SKM-1 (cell line): Measurements from ENCODE around the gene TMEM151B.
A peak's percentile ranks its signal among the peaks of the same experiment; 100 is the strongest.

Source experiments
- DNase-seq: peaks from one replicate; lab custom pipeline; 2025; ENCODE audit not compliant: unreplicated experiment; lab: John Stamatoyannopoulos, UW

Gene TMEM151B

DNA sequence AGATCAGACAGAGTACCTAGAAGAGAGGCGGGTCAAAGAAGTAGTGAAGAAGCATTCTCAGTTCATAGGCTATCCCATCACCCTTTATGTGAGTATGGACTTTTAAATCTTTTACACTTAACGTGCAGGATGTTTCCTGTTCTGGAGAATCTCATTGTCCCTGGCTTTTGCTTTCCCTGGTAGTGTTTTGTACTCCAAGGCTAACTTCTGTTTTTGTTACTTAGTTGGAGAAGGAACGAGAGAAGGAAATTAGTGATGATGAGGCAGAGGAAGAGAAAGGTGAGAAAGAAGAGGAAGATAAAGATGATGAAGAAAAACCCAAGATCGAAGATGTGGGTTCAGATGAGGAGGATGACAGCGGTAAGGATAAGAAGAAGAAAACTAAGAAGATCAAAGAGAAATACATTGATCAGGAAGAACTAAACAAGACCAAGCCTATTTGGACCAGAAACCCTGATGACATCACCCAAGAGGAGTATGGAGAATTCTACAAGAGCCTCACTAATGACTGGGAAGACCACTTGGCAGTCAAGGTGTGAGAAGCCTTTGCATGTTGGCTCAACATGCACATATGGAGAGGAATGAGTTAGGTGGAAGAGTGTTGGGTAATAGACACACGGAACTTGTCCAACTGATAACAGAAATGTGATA lies 20.1 kb upstream of the TMEM151B start:
- DNase-seq: no peak

DNA sequence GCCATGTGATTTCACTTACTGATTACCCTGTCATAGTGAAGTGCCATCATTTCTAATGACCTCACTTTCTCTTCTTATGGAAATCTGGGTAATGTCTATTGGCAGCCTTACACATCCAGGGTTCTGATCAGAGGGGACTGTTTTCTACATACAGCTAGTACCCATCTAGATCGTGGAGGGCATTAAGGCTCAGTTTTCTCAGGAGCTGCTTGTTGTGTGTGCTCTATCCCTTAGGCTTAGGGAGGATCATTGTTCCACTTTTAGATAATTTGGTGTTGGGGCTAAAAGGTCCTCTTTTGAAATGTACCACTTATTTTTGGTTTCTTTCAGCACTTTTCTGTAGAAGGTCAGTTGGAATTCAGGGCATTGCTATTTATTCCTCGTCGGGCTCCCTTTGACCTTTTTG lies 19.5 kb upstream of the TMEM151B start:
- no peak for DNase-seq

DNA sequence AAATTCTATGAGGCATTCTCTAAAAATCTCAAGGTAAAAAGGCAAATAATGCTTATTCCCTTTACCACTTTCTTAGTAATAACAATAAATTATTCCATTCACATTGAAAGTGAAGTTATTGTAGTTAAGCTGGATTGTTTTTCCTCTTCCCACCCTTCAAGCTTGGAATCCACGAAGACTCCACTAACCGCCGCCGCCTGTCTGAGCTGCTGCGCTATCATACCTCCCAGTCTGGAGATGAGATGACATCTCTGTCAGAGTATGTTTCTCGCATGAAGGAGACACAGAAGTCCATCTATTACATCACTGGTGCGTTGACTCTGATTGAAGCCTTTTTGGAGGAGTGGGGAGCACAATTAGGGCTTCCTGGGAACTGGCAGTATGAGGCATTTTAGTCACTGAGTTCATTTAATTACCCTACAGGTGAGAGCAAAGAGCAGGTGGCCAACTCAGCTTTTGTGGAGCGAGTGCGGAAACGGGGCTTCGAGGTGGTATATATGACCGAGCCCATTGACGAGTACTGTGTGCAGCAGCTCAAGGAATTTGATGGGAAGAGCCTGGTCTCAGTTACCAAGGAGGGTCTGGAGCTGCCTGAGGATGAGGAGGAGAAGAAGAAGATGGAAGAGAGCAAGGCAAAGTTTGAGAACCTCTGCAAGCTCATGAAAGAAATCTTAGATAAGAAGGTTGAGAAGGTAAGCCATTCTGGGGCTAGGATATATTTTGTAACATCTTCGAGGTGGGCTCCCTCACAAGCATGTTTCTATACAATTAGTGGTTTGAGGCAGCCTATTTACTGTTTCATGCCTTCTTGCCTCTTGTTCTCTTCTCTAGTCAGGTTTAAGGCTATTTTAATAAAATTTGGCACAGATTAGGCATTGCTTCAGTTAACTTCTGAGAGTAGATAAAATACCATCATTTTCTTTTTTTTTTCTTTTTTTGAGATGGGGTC lies 18.4 kb upstream of the TMEM151B start:
- no peak for DNase-seq

DNA sequence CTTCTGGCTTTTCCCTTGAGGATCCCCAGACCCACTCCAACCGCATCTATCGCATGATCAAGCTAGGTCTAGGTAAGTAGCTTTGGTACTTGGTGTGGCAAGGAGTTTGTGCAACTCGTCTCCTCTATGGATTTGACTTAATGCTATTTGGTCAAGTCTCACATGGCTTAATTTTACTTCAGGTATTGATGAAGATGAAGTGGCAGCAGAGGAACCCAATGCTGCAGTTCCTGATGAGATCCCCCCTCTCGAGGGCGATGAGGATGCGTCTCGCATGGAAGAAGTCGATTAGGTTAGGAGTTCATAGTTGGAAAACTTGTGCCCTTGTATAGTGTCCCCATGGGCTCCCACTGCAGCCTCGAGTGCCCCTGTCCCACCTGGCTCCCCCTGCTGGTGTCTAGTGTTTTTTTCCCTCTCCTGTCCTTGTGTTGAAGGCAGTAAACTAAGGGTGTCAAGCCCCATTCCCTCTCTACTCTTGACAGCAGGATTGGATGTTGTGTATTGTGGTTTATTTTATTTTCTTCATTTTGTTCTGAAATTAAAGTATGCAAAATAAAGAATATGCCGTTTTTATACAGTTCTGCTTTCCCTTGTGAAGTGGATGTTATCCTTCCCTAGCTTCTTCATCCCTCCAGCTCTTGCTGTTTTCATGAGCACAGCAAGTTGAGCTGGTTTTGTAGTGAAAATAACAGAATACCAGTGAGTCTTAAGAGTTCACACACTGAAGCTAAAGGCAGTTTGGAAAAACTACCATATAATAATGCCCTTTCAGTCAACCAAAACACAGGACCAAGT lies 16.7 kb upstream of the TMEM151B start:
- no peak for DNase-seq

DNA sequence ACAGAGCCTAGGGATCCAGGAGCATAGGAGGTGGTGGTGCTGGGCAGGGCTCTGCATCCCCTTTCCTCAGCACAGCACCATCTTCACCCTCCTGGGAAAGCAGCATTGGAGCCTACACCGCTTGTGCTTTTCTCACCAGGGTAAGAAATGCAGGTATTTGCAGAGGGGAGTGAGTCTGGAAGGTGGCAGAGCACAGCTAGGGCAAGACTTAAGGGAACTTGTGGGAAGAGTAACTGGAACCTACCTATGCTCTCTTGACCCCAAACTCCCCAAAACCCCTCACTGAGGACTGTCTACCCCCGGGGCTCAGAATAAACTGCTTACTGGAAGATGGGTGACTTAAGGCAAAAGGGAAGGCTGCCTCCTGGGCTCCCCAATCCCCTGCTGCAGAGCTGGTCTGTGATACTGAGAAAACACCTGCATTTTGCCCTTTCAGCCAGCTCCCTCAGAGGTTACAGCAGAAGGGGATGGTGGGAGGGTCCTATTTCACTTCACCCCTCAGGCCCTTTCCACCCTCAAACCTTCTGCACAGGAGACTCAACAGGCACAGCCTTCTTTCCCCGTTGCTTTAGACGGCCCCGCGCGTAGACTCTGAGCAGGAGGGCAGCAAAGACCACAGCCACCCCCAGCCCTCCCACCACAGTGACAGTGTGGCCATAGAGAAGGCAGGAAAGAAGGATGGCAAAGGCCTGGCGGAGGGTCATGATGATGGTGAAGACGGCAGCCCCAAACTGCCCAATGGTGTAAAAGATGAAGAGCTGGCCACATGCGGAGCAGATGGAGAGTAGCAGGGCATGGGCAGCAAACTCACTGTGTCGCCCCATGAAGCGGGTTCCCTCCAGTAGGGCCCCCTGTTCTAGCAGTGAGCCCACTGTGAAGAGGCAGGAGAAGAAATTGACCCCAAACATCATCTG lies 15.8 kb upstream of the TMEM151B start:
- no peak for DNase-seq

DNA sequence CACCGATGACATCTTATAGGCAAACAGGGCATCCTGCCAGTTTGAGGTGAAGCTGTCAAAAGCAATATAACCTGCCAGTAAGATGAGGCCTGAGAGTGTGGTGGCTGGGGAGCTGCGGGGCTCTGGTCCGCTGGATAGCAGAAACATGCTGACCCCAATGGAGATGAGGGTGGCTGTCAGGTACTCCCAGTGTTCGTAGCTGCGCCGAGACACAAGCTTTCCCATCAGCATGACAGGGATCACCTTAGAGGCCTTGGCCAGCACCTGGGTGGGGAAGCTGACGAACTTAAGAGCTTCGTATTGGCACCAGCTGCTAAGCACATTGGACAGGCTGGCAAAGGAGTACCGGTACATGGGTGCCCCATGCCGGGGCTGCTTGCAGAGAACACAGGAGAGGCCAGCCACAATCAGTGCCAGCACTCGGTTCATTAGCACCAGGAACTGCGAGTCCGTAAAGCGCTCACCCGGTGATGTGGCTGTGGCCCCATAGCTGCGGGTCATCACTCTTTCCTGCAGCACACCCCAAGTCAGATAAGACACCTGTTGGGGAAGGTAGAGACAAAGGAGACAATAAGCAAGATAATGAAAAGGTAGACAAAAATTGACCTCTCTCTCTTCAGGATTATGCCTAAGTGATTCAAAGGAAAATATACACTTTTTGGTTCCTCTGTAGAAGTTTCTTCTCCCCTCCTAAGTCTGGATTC lies 15.0 kb upstream of the TMEM151B start:
- DNase-seq: no peak

DNA sequence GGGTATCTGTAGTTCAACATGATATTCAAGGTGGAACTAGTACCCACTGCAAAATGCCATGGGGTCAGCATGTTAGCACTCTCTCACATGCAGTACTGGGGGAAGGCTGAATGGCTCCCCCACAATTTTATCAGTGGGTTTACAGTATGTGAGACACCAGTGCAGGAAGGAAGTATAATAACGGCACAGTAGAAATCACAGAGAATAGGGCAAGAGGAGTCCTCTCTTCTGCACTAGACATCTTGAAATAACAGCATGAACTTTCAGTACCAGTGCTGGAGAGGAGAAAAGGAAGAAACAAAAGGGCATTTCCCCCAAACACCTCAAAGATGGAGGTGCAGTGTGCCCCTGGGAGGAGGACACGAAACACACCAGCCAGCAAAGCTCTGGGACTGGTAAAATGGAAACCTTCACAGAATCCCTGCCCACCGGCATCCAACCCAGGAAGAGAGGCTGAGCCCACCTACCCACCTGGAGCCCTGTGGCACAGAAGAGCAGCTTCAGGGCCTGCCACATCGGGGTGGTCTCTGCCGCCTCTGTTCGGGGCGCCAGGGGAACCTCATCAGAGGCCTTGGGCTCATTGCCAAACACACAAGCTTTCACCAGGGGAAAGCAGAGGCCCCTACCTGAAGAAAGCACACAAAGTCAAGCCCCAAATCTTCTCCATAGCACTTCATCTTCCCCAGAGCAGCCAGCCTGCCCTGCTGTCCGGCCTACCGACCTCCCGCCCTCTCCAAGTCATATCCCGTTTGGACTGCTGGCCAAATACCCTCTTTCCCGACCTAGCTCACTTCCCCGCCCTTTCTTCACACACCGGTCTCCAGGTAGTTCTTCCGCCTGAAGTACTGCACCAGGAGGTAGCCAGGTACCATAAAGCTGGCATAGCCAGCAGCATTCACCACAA lies 14.1 kb upstream of the TMEM151B start:
- DNase-seq: no peak

DNA sequence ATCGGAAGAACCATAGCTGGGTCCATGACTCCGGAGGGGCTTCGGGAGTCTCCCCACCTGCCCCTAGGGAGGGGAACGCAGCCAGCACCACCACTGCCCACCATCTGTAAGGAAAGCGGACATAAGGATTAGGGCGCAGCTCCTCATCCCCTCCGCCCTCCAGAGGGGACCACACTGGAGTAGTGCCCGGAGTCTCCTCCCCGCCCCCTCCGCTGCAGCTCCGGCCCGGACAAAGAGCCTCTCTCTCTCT lies 13.6 kb upstream of the TMEM151B start:
- no peak for DNase-seq

DNA sequence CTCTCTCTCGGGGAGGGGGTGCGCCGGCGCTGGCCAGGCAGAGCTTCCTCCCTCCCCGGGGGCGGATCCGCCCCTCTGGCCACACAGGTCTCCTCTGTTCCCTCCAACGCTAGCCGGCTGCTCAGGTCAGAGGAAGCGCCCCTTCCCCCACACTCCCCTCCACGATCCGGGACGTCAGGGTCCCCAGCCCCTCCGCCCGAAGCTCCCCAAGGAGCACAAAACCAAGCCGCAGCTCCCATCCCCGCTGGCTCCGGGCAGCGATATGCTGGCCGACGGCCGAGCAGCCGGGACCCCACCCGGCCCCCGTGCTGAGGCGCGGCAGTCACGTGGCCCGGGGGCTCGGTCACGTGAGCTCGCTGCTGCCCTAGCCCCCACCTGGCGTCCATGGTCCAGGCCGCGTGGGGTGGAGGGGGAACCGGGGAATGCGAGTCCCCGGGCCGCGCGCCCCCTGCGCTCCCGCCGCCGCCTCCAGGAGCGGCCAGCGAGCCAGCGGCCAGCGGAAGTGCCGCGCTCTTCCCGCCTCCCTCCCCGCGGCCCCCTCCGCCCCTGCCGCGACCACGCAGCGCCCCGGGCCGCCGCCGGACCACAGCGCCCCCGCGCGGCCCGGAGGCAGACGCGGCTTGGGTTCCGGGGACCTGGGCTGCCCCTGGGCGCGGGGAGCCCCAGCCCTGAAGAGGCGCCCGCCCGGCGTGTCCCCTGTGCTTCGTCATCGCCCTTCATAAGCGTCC lies 13.1 kb upstream of the TMEM151B start, which contains the start of gene SLC35B2:
Gene SLC35B2, minus strand, starts transcription at position 504 of the 728 bp plus-strand sequence. Its CDS starts 118 bp downstream, at position 386.
- peak; percentile 38 for DNase-seq

DNA sequence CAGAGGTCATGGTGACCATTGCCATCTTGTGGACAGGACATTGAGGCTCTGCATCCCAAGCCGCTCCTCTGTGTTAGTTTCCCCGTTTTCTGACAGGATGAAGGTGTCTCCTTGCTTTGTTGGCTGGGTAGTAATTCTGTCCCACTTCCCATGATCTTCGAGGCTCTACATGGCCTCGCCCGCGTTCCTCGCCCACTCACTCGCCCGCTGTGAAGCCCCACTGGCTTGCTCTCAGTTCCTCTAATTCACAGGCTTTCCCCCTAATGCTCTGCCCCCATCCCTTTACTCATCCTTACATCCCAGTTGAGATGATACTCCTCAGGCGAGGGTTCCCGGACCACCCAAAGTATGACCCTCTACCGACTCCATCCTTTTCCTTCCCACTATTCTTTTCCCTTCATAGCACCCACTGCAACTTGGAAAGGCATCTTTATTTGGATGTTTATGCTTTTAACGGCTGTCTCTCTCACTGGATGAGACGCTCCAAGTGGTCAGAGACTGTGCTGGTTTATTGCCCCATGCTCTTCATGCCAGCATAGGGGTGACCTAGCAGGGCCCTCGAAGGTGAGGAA lies 12.4 kb upstream of the TMEM151B start:
- DNase-seq: no peak

DNA sequence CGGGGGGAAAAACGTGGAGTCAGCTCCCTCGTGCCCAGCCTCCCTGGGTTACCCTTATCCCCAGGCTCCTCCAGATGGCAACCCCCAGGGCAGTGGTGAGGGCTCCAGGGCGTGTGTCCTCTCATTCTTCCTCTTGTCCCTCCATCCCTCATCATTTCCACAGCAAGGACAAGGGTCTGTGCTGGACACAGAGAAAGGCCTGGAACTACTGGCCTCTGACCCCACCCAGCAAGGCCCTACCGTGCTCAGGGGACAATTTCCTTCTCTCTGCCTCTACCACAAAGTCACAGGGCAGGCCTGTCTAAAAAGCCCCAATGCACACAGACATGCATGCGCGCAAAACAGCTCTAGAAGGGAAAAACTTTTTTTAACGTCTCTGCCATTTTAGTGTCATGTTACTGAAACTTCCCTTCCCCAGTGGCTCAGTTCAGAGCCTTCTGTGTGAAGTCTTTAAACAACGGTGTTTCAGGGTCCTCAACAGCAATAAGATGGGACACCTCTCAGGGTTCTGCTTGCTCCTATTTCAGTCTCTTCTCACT lies 11.9 kb upstream of the TMEM151B start:
- no peak for DNase-seq

DNA sequence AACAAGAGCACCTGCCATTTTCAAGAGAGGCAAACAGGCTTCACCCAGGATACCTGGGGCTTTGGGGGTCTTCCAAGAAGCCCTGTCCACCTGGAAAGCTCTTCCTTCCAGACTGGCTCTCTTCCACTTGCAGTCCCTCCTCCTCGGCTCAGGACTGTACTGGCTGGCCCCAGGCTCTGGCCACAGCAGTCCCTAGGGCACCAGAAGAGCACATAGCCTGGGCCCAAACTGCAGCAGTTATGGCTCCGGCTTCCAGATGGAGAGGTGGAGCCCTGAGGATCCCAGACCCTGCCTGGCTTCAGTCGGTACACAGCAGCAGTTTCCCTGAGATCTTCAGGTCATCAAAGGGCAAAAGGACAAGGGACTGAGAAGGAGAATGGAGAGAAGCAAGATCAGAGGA lies 11.3 kb upstream of the TMEM151B start:
- no peak for DNase-seq

DNA sequence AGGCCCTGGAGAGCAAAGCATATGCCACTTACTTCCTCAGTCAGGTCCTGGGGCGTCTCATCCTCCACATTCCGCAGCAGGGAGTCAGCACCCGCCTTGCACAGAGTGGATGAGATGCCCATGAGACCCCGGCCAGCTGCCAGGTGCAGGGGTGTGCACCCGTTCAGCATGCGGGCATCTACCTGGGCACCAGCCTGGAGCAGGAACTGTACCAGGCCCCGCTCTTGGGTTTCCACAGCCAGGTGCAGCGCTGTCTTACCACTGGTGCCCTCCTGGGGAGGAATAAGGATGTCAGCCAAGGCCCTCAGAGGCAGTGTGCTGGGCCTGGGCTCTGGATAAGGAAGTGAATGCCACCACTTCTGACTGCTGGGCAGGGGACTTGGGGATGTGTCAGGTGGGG lies 10.2 kb upstream of the TMEM151B start:
- DNase-seq: no peak

DNA sequence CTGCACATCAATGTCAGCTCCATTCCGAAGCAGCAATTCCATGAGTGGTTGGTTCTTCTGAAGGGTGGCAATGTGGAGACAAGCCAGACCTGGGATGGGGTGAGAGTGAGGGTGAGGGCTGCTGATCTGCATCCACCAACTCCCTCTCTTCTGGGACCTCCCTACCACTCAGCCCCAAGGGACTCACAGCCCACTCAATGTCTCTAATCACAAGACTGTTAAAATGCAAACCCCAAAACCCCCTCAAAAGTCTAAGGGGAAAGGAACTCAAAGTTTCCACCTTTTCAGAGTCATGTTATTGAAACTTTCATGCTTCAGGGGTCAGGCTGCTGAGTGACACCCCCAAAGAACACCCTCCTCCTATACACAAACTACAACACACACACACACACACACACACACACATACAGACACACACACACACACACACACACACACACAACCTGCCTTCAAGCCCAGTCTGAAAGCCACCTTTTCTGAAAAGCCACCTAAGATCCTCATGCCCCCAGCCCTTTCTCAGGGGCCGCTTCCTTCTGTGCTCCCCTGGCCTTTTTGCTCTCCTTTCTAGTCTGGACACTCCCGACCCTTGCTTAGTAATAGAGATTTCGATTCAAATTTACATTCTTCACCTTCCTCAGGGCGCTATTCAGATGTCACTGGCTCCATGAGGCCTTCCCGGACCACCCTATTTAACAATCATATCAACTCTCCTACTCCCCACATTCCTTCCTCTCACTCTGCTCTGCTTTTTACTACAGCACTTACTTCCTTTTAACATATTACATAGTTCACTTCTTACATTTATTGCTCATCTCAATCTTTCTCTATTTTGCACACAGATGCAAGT lies 9.6 kb upstream of the TMEM151B start:
- DNase-seq: no peak

DNA sequence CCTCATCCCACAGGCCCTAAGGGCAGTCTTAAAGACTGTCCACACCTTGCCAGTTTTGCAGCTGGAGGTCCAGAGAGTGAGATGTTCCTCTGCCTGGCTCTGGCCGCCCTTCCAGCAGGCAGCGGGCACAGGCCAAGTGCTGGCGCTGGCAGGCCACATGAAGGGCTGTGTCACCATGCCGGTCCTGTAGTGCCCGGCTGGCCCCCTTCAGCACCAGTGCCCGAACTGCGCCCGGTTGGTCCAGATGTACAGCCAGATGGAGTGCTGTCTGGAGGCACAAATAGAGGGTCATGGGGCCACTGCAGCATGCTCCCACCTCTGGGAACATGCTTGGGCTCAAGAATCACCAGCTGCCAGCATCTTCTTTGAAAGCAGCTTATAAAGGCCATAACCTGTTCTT lies 8.7 kb upstream of the TMEM151B start:
- DNase-seq: no peak

DNA sequence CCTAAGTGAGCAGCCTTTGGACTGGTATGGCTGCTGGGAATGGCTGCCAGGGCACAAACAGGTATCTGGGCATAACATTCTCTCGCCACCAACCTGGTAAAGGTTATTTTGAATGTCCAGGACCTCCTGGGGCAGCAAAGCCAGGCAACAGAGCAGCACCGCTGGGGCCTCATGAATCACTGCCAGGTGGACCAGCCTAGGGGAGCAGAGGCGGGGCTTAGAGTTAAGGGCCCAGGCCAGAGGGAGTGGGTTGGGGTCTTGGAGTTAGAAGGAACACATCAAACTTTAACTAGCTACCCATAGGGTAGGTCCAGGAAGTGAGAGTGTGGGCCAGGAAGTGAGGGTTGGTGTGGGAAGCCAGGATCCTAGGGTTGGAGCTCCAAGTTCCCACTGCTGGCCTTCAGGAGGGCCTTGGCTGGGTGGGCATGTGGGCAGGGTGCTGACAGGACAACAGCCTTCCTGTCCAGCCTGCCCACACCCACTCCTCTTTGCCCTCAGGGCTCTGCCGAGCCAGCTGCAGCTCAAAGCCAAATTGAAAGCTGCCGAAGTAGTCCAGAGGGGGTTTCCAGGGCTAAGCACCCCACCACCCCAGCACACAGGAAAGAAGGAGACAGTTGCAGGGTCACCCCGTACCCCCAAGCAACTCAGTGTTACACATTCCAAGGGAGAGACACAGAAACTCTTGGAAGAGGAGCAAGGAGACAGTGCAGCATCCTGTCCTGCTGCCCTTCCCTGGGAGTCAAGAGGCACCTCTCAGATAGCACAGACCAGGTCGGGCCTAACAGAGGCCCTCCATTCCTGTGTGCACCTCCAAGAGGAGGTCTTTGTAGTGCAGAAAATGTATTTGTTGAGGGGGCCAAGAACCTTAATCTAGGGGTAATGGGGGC lies 7.5 kb upstream of the TMEM151B start:
- no peak for DNase-seq
